OCI-LY3 (cell line): ENCODE data around the gene RBCK1.
A peak's percentile ranks its signal among the peaks of the same experiment; 100 is the strongest.
"Not testable (repeated sequence)": the region's sequence is repeated elsewhere in the genome, so short reads cannot be mapped to it uniquely, and the experiment has no call there.

Source experiments
- H2AFZ ChIP-seq: fragments of 200-600, 300-600 bp; shearing (Covaris generic); 2 replicates; pipeline ENCODE4 v1.6.0; 2014; ENCODE audit warnings: antibody characterized with exemption, low read depth, low read length
- H3K27ac ChIP-seq: fragments of 200-600, 300-600 bp; sonication (generic); 2 replicates; pipeline ENCODE4 v1.5.1; 2014; ENCODE audit warnings: mild to moderate bottlenecking, low read length, moderate library complexity, mixed read lengths
- H3K27me3 ChIP-seq: fragments of 200-600, 300-600 bp; sonication (generic); 2 replicates; pipeline ENCODE4 v1.6.1; 2014; ENCODE audit warnings: low read depth, low read length, mixed read lengths
- H3K36me3 ChIP-seq: fragments of 200-600, 300-600 bp; sonication (generic); replicated peaks from 2 replicates; pipeline ENCODE3; 2014; ENCODE audit warnings: low read depth, low read length, mixed read lengths
- H3K4me1 ChIP-seq: fragments of 300-600, 200-600 bp; sonication (generic); 2 replicates; pipeline ENCODE4 v1.6.1; 2014; ENCODE audit warnings: low read length, mixed read lengths
- H3K4me2 ChIP-seq: fragments of 200-600, 300-600 bp; sonication (generic); 2 replicates; pipeline ENCODE4 v1.6.1; 2014; ENCODE audit warnings: low read length, mixed read lengths
- H3K4me3 ChIP-seq: fragments of 300-600, 200-600 bp; sonication (generic); 2 replicates; pipeline ENCODE4 v1.5.1; 2014; ENCODE audit warnings: antibody characterized with exemption, mild to moderate bottlenecking, low read length, moderate library complexity
- H3K79me2 ChIP-seq: fragments of 300-600, 200-600 bp; shearing (Covaris generic); 2 replicates; pipeline ENCODE4 v1.6.1; 2014; ENCODE audit warnings: mild to moderate bottlenecking, low read length, mixed read lengths
- H3K9ac ChIP-seq: fragments of 300-600, 200-600 bp; shearing (Covaris generic); 2 replicates; pipeline ENCODE4 v1.6.0; 2014; ENCODE audit warnings: mild to moderate bottlenecking, low read length, moderate library complexity
- H3K9me3 ChIP-seq: fragments of 200-600, 300-600 bp; shearing (Covaris generic); 2 replicates; pipeline ENCODE4 v1.6.1; 2014; ENCODE audit warnings: low read length, mixed read lengths; ENCODE audit not compliant: insufficient read depth
- H4K20me1 ChIP-seq: fragments of 200-600, 300-600 bp; sonication (generic); 2 replicates; pipeline ENCODE4 v1.6.1; 2016; ENCODE audit warnings: low read length, mixed read lengths; ENCODE audit not compliant: insufficient read depth
- EZH2phosphoT487 ChIP-seq: fragments of 200-600 bp; shearing (Covaris generic); IDR thresholded peaks from 2 replicates; pipeline ENCODE4 v1.6.1; 2018; ENCODE audit warnings: antibody characterized with exemption, mixed run types, low read depth
- TF ChIP-seq, protein P1 (sequence below): fragments of 200-600, 300-600 bp; sonication (generic); IDR thresholded peaks from 2 replicates; pipeline ENCODE4 v1.5.1; 2014; ENCODE audit warnings: antibody characterized with exemption, low read length, low read depth

The RBCK1 gene

DNA sequence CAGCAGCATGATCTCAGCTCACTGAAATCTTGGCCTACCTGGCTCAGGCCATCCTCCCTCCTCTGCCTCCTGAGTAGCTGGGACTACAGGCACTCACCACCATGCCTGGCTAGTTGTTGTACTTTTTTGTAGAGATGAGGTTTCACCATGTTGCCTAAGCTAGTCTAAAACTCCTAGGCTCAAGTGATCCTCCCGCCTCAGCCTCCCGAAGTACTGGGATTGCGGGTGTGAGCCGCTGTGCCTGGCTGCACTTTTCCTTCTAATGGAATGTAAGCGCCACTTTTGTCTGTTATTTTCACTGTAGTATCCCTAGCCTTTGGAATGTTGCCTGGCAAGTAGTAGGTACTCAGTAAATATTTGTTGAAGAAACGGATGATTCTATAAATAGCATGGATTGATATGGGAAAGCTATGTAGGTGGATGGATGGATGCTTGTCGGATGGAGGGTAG is 37.9 kb upstream of the RBCK1 start:
- Histone ChIP-seq H3K36me3 (no peaks in the 10 kb centered on the region), H3K4me2 (no peak overlapping the region), H3K27ac (no peak overlapping the region), H3K27me3 (no peaks in the 10 kb centered on the region), H3K79me2 (no peaks in the 10 kb centered on the region), H3K4me1 (peaks cover 13% of the 10 kb centered on the region), H3K9ac (no peak overlapping the region), H3K9me3 (no peaks in the 10 kb centered on the region), H2AFZ (no peak overlapping the region), H4K20me1 (no peaks in the 10 kb centered on the region), H3K4me3 (no peak overlapping the region)
- TF ChIP-seq, protein P1, sequence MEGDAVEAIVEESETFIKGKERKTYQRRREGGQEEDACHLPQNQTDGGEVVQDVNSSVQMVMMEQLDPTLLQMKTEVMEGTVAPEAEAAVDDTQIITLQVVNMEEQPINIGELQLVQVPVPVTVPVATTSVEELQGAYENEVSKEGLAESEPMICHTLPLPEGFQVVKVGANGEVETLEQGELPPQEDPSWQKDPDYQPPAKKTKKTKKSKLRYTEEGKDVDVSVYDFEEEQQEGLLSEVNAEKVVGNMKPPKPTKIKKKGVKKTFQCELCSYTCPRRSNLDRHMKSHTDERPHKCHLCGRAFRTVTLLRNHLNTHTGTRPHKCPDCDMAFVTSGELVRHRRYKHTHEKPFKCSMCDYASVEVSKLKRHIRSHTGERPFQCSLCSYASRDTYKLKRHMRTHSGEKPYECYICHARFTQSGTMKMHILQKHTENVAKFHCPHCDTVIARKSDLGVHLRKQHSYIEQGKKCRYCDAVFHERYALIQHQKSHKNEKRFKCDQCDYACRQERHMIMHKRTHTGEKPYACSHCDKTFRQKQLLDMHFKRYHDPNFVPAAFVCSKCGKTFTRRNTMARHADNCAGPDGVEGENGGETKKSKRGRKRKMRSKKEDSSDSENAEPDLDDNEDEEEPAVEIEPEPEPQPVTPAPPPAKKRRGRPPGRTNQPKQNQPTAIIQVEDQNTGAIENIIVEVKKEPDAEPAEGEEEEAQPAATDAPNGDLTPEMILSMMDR: no peak
- no peak for TF ChIP-seq EZH2phosphoT487

DNA sequence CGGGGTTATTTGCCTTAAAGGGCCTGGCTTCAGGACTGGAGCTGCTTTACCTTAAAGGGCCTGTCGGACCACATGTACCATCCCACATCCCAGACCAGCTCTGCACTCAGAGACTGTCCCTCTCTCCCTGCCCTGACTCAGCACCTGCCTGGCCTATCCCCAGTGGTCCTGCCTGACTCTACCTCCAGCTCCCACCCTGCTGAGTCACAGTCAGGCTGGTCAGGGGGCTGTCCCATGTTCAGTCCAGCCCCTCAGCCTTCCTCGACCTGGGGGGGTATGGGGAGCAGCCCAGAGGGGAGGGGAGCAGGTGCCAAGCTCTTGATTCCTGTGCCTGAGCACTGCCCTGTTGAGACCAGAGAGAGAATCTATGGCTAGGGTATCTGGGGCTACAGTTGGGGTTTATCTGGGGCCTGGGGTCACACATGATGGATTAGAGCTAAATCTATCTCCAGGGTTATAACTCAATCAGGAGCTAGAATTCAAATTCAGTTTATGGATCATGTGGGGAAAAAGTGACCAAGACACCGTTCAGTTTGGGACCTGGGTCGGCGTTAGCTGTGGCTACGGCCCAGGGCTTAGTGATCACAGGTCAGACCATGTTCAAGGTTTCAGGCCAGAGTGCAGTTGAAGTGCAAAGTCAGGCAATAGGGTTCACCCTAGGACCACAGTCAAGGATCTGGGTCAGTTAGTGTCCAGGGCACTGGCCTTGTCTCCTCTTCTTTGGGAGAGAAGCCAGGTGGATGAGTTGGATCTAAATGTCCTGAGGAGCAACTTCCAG is 36.9 kb upstream of the RBCK1 start:
- Histone ChIP-seq H3K36me3 (no peaks in the 10 kb centered on the region), H3K4me2 (no peak overlapping the region), H3K9ac (no peak overlapping the region), H3K4me3 (no peak overlapping the region), H2AFZ (no peak overlapping the region), H3K9me3 (no peaks in the 10 kb centered on the region), H3K4me1 (peaks cover 13% of the 10 kb centered on the region), H3K79me2 (no peaks in the 10 kb centered on the region), H3K27me3 (no peaks in the 10 kb centered on the region), H4K20me1 (no peaks in the 10 kb centered on the region), H3K27ac (no peak overlapping the region)
- TF ChIP-seq, protein P1: no peak
- TF ChIP-seq EZH2phosphoT487: no peak

DNA sequence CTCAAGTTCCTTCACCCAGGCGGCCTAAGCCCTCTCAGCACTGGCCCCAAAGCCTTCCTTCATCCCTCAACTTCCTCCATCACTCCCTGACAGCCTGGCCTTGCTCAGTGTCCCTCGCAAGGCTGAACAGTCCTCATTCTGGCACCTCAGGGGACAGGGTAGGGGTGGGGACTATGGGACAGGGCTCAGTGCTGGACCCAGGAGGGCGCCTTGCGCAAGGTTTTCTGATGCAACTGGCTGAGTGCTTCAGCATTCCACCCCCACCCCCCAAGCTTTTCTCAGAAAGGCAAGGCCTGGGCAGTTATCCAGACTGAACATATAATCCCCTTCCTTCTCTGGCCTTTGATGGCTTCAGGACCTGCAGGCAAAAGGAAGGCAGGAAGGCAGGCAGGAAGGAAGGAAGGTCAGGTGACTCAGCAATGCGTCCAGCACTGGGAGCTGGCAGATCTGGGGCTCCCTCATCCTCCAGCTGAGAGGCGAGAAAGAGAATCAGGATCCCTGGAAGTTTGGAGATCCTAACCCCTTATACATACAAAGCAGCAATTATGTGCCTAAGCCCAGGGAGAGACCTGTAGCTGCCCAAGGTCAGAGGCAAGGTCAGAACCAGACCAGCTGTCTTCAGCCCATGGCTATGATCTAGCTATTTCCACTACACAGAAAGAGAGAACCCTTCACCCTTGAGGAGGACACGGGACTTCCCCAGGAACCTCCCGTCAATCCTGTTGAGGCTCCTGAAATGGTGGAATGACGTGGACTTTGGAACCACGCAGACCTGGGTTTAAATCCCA is 36.1 kb upstream of the RBCK1 start:
- H3K4me2 ChIP-seq: 0 out of 2 replicates have a peak overlapping the region, but pooled peaks have one; percentile 7
- no peak overlapping the region for H3K27ac ChIP-seq

DNA sequence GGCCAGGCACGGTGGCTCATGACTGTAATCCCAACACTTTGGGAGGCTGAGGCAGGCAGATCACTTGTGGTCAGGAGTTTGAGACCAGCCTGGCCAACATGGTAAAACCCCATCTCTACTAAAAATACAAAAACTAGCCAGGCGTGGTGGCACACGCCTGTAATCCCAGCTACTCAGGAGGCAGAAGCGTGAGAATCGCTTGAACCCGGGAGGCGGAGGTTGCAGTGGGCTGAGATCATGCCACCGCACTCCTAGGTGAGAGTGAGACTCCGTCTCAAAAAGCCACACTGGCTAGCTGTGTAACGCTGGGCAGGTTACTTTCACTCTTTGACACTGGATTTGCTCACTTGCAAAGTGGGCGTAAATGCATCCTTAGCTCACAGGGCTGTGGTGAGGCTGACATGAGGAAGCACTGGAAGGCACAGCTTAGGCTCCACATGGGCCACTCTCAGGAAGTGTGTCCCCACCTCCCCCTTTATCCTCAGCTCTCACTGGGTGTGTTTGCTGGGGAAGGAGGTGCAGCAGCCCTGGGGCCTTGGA is 35.5 kb upstream of the RBCK1 start:
- H3K4me3 ChIP-seq, H3K9me3 ChIP-seq, H4K20me1 ChIP-seq, H3K27ac ChIP-seq, H3K27me3 ChIP-seq, H3K9ac ChIP-seq, H3K79me2 ChIP-seq, H3K36me3 ChIP-seq, H2AFZ ChIP-seq: not testable (repeated sequence)
- H3K4me1 ChIP-seq: peaks cover 13% of the 10 kb centered on the region
- peak overlapping the region; percentile 7; the same call in 1 of the 2 replicates for H3K4me2 ChIP-seq

More for the DNA sequence above, 36.1 kb upstream of the RBCK1 start:
- Histone ChIP-seq H2AFZ (no peak overlapping the region; the same call in 1 of the 2 replicates), H3K4me3 (no peak overlapping the region), H3K9me3 (no peaks in the 10 kb centered on the region), H3K27me3 (peaks cover 3% of the 10 kb centered on the region; the same call in 1 of the 2 replicates), H3K79me2 (no peaks in the 10 kb centered on the region), H4K20me1 (no peaks in the 10 kb centered on the region), H3K36me3 (no peaks in the 10 kb centered on the region), H3K4me1 (peaks cover 13% of the 10 kb centered on the region), H3K9ac (no peak overlapping the region)
- no peak for TF ChIP-seq EZH2phosphoT487
- TF ChIP-seq, protein P1: no peak
